ENCODE results near the gene COL8A2. TPM values are rescaled to one million over a fixed set of nuclear protein-coding genes. Genes with fewer than 3 reads are reported as not detected.
A peak's percentile ranks its signal among the peaks of the same experiment; 100 is the strongest.

COL8A2 gene
- total RNA-seq, 1 donor = 11.0 TPM

- no peak for DNase-seq (ENCODE audit: low read depth)
- TF ChIP-seq, protein P1, sequence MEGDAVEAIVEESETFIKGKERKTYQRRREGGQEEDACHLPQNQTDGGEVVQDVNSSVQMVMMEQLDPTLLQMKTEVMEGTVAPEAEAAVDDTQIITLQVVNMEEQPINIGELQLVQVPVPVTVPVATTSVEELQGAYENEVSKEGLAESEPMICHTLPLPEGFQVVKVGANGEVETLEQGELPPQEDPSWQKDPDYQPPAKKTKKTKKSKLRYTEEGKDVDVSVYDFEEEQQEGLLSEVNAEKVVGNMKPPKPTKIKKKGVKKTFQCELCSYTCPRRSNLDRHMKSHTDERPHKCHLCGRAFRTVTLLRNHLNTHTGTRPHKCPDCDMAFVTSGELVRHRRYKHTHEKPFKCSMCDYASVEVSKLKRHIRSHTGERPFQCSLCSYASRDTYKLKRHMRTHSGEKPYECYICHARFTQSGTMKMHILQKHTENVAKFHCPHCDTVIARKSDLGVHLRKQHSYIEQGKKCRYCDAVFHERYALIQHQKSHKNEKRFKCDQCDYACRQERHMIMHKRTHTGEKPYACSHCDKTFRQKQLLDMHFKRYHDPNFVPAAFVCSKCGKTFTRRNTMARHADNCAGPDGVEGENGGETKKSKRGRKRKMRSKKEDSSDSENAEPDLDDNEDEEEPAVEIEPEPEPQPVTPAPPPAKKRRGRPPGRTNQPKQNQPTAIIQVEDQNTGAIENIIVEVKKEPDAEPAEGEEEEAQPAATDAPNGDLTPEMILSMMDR (IDR thresholded peaks at IDR 0.05; ENCODE audit: insufficient read depth, low read length) = no peak
- no peak overlapping the region for H3K4me3 ChIP-seq (ENCODE audit: low read depth, low read length)
Measured at GRCh38 chr1:36122062-36123030, 2.7 kb downstream of the COL8A2 start.

GRCh38 chr1:36119456-36119855 is 5.6 kb downstream of the COL8A2 start:
- H3K4me3 ChIP-seq (ENCODE audit: low read depth, low read length) = no peak overlapping the region
- no peak for DNase-seq (ENCODE audit: low read depth)
- TF ChIP-seq, protein P1 (IDR thresholded peaks at IDR 0.05; ENCODE audit: insufficient read depth, low read length) = no peak

DNA sequence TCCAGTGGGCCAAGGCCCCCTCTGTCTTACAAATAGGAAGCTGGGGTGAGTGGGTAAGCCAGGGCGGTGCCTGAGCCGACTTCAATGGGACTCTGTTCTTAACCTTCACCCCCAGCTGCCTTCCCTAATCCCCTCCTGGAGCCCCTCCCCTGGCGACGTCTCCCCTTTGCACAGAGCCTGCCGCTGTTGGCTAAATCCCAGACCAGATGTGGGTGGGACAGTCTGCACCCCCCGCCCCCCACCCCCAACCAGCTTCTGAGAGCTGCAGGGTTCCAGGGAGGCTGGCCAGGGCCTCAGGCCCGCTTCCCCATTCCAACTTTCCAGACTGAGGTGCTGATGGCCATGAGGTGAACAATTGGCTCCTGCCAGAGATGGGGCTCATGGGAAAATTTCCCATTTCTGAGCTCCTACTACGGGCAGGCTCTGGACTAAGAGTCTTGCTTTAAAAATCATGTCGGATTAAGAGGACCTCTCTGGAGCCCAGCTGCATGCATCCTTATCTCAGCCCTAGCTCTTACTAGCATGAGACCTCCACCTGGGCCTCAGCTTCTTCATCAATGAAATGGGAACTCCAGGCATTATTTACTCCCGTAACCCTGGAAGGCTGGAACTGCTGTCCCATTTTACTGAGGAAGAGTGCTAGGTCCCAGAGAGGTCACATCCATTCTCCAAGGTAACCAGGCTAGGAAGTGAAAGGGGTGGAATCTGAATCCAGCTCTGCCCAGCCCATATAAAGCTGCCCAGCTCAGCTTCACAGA is 6.4 kb downstream of the COL8A2 start:
- TF ChIP-seq, protein P1 (IDR thresholded peaks at IDR 0.05; ENCODE audit: insufficient read depth, low read length) = no peak
- DNase-seq (ENCODE audit: low read depth) = no peak
- no peak overlapping the region for H3K4me3 ChIP-seq (ENCODE audit: low read depth, low read length)

DNA sequence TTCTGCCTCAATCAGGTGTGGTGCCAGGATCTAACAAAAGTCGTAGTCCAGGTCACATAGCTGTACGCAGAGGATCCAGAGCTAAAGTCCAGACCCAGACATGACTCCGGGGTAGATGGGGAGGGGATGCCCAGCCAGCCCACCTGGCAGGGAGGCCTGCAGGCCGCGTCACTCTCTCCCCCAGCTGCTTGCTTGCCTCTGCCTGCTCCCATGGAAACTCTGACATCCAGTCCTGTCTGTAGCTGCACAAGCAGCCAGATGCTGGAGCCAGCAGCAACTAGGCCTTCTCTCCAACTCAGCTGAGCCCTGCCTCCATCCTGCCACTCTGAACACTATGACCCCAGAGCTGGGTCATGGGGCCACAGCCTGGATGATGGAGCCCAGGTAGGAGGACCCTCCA is 8.1 kb downstream of the COL8A2 start:
- TF ChIP-seq, protein P1 (IDR thresholded peaks at IDR 0.05; ENCODE audit: insufficient read depth, low read length) = no peak
- no peak overlapping the region for H3K4me3 ChIP-seq (ENCODE audit: low read depth, low read length)
- no peak for DNase-seq (ENCODE audit: low read depth)

- H3K4me3 ChIP-seq (ENCODE audit: low read depth, low read length) = no peak overlapping the region
- DNase-seq (ENCODE audit: low read depth) = peak; percentile 52
- TF ChIP-seq, protein P1 (IDR thresholded peaks at IDR 0.05; ENCODE audit: insufficient read depth, low read length) = no peak
Measured at GRCh38 chr1:36115931-36116330, 9.1 kb downstream of the COL8A2 start.

DNA sequence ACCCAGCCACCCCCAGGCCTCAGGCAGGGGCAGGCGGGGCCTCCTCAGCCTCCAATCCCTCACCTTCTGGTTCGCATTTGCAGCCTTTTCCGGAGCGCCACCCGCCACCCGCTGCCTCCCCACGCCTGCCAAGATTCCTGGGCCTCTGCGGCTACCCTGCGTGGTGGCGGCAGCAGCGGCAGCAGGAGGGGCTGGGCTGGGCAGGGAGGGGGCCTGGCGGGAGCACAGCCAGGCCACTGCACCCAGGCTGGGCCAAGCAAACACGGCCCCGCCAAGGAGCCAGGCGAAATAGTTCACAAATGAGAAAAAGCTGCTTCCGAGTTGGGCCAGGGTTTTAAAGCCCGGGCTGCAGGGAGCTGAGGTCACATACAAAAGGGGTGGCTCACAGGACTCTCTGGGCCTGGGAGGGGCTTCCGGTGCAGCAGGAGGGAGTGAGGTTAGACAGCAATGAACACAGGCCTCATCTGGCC is 9.8 kb downstream of the COL8A2 start:
- H3K4me3 ChIP-seq (ENCODE audit: low read depth, low read length) = no peak overlapping the region
- TF ChIP-seq, protein P1 (IDR thresholded peaks at IDR 0.05; ENCODE audit: insufficient read depth, low read length) = no peak
- peak; percentile 82 for DNase-seq (ENCODE audit: low read depth)
